ENCODE results near the gene HNMT.
"Not testable (repeated sequence)": the region's sequence is repeated elsewhere in the genome, so short reads cannot be mapped to it uniquely, and the experiment has no call there.

Gene HNMT

GRCh38 chr2:137975280-137976271 lies 11.3 kb downstream of the HNMT start:
- DNase-seq (ENCODE audit: low spot score): no peak

DNA sequence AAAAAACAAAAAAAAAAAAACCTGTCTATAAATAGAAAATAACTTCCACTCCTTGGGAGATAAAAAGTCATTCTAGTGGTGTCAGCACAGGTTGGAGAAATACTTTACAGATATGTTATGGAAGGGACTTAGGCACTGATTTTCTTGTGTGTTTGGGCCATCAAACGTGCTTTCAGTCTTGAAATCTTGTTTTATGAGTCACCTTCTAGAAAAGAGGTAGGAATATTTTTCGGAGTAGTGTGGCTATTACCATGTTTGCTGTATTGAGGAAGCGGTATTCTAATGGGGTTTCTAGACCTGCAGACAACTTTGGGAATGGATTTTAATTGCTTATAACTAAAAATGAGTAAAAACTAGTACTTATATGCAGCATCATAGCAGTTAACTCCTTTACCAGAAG lies 12.0 kb downstream of the HNMT start:
- no peak for DNase-seq (ENCODE audit: low spot score)

GRCh38 chr2:137977790-137978189 lies 13.5 kb downstream of the HNMT start:
- DNase-seq (ENCODE audit: low spot score): no peak

DNA sequence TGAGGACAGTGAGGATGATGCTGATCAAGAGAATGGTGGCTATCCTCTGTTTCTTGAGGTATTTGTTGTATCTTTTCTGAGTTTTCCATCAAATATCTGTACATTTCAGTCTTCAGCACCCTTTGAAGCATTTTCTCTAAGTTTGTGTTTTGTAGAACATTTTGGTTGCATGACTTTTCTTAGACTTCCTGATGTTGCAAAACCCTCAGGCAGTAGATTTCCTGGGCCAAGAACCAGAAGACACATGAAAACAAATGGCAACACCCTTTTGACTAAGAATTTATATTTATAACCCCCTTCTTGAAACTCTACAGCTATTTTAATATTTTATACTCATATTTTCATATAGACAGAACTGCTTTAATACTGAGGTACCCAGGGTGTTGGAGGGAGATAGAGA lies 16.2 kb downstream of the HNMT start:
- no peak for DNase-seq (ENCODE audit: low spot score)

- no peak for DNase-seq (ENCODE audit: low spot score)
These were observed 16.9 kb downstream of the HNMT start for GRCh38 chr2:137981112-137981656.

DNA sequence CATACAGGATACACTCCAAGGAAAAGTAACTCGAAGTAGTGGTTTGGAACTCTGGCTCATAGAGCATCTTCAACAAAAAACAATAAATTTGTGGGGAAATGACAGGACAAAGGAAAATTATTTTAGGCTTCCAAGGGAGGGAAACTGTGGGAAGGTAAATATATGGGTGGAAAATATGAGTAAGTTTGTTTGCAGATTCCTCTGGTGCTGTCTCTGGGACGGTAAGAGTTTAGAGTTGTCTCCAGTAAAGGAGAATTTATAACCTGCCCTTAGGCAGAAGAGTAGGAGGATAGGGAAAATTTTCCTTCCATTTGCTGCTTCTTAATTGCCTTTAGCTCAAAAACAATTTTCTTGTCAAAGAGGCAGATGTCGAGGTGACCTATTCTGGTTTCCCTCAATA lies 19.3 kb downstream of the HNMT start:
- no peak for DNase-seq (ENCODE audit: low spot score)

DNA sequence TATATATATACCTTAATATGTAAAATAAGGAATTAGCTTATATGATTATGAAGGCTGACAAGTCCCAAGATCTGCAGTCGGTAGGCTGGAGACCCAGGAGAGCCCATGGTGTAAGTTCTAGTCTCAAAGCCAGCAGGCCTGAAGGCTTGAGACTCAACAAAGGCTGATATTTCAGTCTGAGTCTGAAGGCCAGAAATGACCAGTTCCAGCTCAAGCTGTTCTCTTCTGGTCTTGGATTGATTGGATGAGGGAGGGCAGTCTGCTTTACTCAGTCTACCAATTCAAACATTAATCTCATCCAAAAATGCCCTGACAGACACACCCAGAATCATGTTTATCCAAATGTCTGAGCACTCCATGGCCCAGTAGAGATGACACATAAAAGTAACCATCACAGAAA lies 22.0 kb downstream of the HNMT start:
- DNase-seq (ENCODE audit: low spot score): no peak

DNA sequence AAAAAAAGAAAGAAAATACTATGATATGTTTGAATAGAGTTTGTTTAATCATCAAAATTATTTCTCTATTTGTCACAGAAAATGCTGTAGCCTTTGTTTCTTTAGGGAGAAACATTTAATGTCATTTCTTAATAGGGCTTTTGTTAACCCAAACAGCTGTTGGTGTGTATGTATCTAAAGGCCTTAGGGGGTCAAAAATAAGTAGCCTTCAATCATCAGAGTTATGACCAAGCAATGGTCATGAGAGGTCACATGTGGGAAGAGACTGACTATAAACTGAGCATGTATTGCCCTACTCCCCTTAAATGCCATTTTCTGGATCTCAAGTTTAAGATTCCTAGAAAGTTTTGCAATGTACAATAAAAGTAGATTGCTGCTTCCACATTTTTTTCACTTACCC lies 22.7 kb downstream of the HNMT start:
- no peak for DNase-seq (ENCODE audit: low spot score)

- no peak for DNase-seq (ENCODE audit: low spot score)
These were observed 26.8 kb downstream of the HNMT start for GRCh38 chr2:137991078-137991477.

- DNase-seq (ENCODE audit: low spot score): no peak
These were observed 27.9 kb downstream of the HNMT start for GRCh38 chr2:137992039-137992646.

DNA sequence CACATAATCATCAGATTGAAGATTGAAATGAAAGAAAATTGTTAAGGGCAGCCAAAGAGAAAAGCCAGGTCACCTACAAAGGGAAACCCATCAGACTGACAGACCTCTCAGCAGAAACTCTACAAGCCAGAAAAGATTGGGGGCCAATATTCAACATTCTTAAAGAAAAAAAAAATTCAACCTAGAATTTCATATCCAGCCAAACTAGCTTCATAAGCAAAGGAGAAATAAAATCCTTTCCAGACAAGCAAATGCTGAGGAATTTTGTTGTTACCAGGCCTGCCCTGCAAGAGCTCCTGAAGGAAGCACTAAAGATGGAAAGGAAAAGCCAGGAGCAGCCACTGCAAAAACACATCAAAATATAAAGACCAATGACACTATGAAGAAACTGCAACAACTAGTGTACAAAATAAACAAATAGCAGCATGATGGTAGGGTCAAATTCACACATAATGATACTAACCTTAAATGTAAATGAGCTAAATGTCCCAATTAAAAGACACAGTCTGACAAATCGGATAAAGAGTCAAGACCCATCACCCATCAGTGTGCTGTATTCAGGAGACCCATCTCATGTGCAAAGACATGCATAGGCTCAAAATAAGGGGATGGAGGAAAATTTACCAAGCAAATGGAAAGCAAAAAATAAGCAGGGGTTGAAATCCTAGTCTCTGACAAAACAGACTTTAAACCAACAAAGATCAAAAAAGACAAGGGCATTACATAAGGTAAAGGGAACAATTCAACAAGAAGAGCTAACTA lies 29.6 kb downstream of the HNMT start:
- not testable (repeated sequence) for DNase-seq (ENCODE audit: low spot score)

DNA sequence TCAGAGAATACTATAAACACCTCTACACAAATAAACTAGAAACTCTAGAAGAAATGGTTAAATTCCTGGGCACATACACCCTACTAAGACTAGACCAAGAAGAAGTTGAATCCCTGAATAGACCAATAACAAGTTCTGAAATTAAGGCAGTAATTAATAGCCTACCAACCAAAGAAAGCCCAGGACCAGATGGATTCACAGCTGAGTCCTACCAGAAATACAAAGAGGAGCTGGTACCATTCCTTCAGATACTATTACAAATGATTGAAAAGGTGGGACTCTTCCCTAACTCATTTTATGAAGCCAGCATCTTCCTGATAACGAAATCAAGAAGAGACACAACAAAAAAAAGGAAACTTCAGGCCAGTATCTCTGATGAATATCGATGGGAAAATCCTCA lies 31.1 kb downstream of the HNMT start:
- DNase-seq (ENCODE audit: low spot score): not testable (repeated sequence)

GRCh38 chr2:137996158-137996557 lies 31.9 kb downstream of the HNMT start:
- DNase-seq (ENCODE audit: low spot score): not testable (repeated sequence)

GRCh38 chr2:137997733-137998132 lies 33.5 kb downstream of the HNMT start:
- no peak for DNase-seq (ENCODE audit: low spot score)

- no peak for DNase-seq (ENCODE audit: low spot score)
These were observed 34.2 kb downstream of the HNMT start for GRCh38 chr2:137998503-137998902.

DNA sequence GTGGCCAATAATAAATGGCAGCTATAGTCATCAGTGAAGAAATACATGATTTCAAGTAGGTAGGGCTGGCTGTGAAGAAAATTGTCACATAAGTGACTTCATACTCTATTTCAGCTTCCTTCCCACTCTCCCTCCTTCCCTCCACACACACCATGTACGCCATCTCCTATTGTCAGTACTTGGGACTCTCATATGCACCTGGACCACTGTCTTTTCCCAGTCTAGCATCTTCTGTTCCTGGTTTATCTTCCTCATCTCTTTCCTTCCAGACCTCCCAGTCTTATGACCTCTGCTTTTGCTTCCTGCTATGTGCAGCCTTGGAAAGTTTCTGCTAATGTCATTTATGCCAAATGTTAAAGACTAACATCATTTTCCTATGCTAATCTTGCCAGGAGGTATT lies 35.0 kb downstream of the HNMT start:
- no peak for DNase-seq (ENCODE audit: low spot score)

DNA sequence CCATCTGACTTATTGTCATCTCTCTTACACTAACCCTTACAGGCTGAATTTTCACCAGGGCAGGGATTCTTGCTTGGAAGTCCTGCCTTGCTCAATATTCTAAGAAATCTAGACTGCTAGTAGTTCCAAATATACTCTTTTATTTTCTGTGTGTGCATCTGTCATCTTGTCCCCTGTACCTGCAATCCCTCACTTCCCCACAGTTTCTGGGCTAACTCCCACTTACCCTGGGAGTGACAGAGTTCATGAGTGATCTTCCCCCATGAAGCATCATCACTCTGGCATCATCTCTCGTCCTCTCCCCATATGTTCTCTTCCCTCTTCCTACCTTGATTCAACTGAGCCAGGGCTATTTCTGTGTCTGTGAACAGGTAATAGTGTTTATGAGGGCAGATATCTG lies 35.7 kb downstream of the HNMT start:
- no peak for DNase-seq (ENCODE audit: low spot score)

- no peak for DNase-seq (ENCODE audit: low spot score)
These were observed 36.5 kb downstream of the HNMT start for GRCh38 chr2:138000796-138001195.

GRCh38 chr2:138003411-138003810 lies 39.1 kb downstream of the HNMT start:
- no peak for DNase-seq (ENCODE audit: low spot score)

GRCh38 chr2:138007431-138007830 lies 43.2 kb downstream of the HNMT start:
- DNase-seq (ENCODE audit: low spot score): no peak

DNA sequence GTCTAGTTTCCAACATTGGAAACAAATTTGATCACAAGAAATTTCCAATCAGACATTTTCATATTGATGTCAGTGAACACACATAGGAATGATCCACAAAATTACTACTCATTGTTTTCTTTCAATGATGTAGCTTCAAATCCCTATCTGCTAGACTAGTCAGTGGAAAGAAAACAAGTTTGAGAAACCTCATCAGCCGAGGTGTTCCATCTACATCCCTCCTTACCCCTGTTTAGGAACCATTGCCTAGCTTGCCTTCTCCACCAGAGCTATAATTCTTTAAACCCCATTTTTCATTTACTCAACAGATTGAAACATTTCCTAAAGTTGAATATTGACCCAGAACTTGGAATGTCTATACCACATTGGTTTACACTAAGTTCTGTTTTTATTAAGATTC lies 45.3 kb downstream of the HNMT start:
- DNase-seq (ENCODE audit: low spot score): no peak

- DNase-seq (ENCODE audit: low spot score): no peak
These were observed 46.6 kb downstream of the HNMT start for GRCh38 chr2:138010890-138011289.

Measured in hematopoietic multipotent progenitor cell treated with erythropoietin and hydrocortisone succinate and interleukin-3 and kit ligand, for 15 days (in vitro differentiated cells).